Measurements from ENCODE around the gene ZNF587B.
A peak's percentile ranks its signal among the peaks of the same experiment; 100 is the strongest.
"Not testable (repeated sequence)": the region's sequence is repeated elsewhere in the genome, so short reads cannot be mapped to it uniquely, and the experiment has no call there.

Gene ZNF587B

DNA sequence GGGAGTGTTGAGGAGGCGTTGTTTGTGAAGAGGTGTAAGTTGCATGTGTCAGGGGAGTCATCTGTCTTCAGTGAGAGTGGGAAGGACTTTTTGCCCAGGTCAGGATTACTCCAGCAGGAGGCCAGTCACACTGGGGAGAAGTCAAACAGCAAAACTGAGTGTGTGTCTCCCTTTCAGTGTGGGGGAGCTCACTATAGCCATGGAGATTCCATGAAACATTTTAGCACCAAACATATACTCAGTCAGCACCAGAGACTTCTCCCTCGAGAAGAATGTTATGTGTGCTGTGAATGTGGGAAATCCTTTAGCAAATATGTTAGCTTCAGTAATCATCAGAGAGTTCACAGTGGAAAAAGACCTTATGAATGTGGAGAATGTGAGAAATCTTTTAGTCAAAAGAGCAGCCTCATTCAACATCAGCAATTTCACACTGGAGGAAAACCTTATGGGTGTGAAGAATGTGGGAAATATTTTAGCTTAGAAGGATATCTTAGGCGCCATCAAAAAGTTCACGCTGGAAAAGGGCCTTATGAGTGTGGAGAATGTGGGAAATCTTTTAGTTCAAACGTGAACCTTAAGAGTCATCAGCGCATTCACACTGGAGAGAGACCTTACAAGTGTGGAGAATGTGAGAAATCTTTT lies 11.1 kb downstream of the ZNF587B start:
- H3K27me3 ChIP-seq (ENCODE audit: insufficient read depth, low read depth): no peaks in the 10 kb centered on the region
- no peak overlapping the region for H3K4me3 ChIP-seq (IDR thresholded peaks at IDR 0.05; ENCODE audit: insufficient read depth, low read depth, low read length)
- no peak overlapping the region for H3K4me2 ChIP-seq
- peaks cover 13% of the 10 kb centered on the region; the same call in 1 of the 2 replicates for H3K36me3 ChIP-seq (ENCODE audit: insufficient read depth)
- peaks cover 29% of the 10 kb centered on the region; the same call in 1 of the 2 replicates for H3K79me2 ChIP-seq (ENCODE audit: insufficient read depth, low read depth)
- TF ChIP-seq, protein P1, sequence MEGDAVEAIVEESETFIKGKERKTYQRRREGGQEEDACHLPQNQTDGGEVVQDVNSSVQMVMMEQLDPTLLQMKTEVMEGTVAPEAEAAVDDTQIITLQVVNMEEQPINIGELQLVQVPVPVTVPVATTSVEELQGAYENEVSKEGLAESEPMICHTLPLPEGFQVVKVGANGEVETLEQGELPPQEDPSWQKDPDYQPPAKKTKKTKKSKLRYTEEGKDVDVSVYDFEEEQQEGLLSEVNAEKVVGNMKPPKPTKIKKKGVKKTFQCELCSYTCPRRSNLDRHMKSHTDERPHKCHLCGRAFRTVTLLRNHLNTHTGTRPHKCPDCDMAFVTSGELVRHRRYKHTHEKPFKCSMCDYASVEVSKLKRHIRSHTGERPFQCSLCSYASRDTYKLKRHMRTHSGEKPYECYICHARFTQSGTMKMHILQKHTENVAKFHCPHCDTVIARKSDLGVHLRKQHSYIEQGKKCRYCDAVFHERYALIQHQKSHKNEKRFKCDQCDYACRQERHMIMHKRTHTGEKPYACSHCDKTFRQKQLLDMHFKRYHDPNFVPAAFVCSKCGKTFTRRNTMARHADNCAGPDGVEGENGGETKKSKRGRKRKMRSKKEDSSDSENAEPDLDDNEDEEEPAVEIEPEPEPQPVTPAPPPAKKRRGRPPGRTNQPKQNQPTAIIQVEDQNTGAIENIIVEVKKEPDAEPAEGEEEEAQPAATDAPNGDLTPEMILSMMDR (conservative IDR thresholded peaks at IDR 0.05; ENCODE audit: low read depth, low read length): no peak
- no peak overlapping the region for H2AFZ ChIP-seq (ENCODE audit: low read depth)
- no peak overlapping the region for H3K9ac ChIP-seq
- no peaks in the 10 kb centered on the region for H4K20me1 ChIP-seq (ENCODE audit: insufficient read depth)
- H3K27ac ChIP-seq: no peak overlapping the region
- peaks cover 5% of the 10 kb centered on the region for H3K4me1 ChIP-seq (ENCODE audit: low read depth, poor library complexity, severe bottlenecking)

DNA sequence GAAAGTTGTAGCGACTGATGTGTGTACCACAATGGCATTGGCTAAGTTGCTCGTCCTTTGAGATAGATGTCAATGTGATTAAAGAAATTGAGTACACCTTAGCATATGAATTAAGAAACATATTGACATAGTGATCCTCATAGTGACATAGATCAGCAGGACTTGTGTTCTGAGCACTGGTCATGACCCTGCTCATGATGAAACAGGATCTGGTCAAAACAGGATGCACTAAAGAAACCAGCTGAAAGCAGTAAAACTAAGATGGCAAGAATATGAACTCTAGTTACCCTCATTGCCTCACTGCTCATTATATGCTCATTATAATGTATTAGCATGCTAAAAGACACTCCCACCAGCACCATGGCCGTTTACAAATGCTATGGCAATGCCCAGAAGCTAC lies 17.1 kb downstream of the ZNF587B start:
- not testable (repeated sequence) for H3K27ac ChIP-seq; H3K4me1 ChIP-seq (ENCODE audit: low read depth, poor library complexity, severe bottlenecking); H3K27me3 ChIP-seq (ENCODE audit: insufficient read depth, low read depth); H3K4me2 ChIP-seq; H4K20me1 ChIP-seq (ENCODE audit: insufficient read depth); H3K9ac ChIP-seq; H3K4me3 ChIP-seq (IDR thresholded peaks at IDR 0.05; ENCODE audit: insufficient read depth, low read depth, low read length); H3K36me3 ChIP-seq (ENCODE audit: insufficient read depth); H2AFZ ChIP-seq (ENCODE audit: low read depth)
- peaks cover 25% of the 10 kb centered on the region for H3K79me2 ChIP-seq (ENCODE audit: insufficient read depth, low read depth)

DNA sequence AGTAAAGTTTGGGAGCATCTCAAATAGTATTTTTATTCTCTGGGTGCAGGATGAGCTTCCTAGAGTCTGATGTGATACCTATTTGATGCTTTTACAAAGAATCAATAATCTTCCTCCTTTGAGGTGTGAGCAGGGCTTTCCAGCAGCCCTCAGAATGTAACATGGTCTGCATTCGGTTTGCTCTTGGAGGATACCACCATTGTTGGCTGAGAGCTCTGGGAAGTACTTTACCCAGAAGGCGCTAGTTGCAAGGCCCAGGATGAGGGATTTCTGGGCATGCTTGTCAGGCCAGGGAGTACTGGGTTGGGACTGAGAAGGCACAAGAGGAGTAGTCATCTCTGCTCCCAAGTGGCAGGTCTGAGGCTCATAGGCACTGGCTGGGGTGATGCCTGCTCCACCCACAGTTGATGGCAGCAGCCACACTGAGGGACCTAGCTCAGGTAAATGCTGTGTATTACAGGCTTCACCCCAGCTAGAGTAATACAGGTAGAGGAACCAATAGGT lies 19.1 kb downstream of the ZNF587B start:
- H3K27me3 ChIP-seq (ENCODE audit: insufficient read depth, low read depth); H3K4me2 ChIP-seq; H3K4me1 ChIP-seq (ENCODE audit: low read depth, poor library complexity, severe bottlenecking); H4K20me1 ChIP-seq (ENCODE audit: insufficient read depth); H3K36me3 ChIP-seq (ENCODE audit: insufficient read depth); H3K4me3 ChIP-seq (IDR thresholded peaks at IDR 0.05; ENCODE audit: insufficient read depth, low read depth, low read length): not testable (repeated sequence)
- H3K79me2 ChIP-seq (ENCODE audit: insufficient read depth, low read depth): peaks cover 31% of the 10 kb centered on the region
- H2AFZ ChIP-seq (ENCODE audit: low read depth): peak overlapping the region; percentile 53; the same call in 1 of the 2 replicates
- peak overlapping the region; percentile 88; the same call in 1 of the 2 replicates for H3K9ac ChIP-seq
- peak overlapping the region; percentile 61; the same call in 1 of the 2 replicates for H3K27ac ChIP-seq

DNA sequence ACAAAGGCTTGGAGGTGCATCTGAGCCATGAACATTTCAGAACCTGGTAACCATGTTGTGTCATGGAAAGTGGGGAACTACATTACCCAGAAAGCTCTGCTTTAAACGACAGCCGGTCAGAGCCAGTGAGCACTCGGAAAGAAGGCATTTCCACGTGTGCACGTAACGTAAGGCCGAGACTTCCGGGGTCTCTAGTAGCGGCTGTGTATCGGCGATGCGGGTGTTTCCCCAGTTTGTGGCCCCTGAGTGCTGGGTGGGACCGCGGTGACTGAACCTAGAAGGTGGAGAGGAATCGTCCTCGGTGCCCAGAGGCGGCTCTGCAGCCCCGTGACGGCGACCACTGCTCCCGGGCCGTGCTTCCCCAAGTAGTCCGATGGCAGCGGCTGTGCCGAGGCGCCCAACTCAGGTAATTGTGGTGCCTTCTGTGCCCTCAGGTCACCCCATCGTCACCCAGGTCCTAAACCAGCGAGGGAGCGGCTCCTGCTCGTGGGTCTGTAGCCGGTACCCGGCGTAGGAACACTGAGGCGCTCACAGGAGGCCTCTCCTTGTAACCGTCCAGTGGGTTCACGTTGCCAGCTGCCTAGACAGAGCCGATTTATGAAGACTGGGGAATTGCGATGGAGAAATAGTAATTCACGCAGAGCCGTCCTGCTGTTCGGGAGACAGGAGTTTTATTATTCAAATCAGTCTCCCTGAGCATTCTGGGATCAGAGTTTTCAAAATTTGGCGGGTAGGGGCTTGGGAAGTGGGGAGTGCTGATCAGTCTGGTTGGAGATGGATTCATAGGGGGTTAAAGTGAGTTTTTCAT lies 19.8 kb downstream of the ZNF587B start, which contains the start of gene ZNF587:
ZNF587 (plus strand) TSS at position 194 of the 808 bp plus-strand sequence; CDS start at position 374, 180 bp downstream.
- peak within 1 kb of the TSS; percentile 61 for H3K27ac ChIP-seq
- H3K27me3 ChIP-seq (ENCODE audit: insufficient read depth, low read depth); H4K20me1 ChIP-seq (ENCODE audit: insufficient read depth); H3K4me1 ChIP-seq (ENCODE audit: low read depth, poor library complexity, severe bottlenecking); H3K36me3 ChIP-seq (ENCODE audit: insufficient read depth): not testable (repeated sequence)
- peak within 1 kb of the TSS; percentile 53; the same call in 1 of the 2 replicates for H2AFZ ChIP-seq (ENCODE audit: low read depth)
- peak within 1 kb of the TSS; percentile 88 for H3K9ac ChIP-seq
- H3K79me2 ChIP-seq (ENCODE audit: insufficient read depth, low read depth): peaks cover 31% of the 10 kb centered on the region
- peak within 1 kb of the TSS; percentile 91 for H3K4me2 ChIP-seq
- peak within 1 kb of the TSS; percentile 50 for H3K4me3 ChIP-seq (IDR thresholded peaks at IDR 0.05; ENCODE audit: insufficient read depth, low read depth, low read length)

DNA sequence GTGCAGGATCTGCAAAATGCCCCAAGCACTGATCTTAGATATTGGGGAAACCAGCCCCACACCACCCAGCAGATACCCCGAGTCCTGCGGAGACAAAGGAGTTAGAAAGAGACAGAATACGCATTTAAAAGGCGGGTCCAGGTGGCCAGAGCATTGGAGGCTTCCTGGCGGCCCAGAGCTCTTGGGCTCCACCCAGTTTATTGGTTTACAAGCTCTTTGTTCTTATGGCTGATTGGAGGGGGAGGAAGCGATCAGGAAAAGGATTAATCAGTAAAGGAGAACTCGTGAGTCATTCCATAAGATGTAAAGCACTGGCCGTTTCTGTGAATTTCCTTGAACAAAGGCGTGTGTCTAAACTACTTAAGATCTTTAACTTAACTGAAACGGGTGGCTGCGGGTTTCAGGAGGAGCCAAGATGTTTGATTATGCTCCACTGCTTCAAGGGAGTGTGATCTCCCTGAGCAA lies 20.5 kb downstream of the ZNF587B start:
- Histone ChIP-seq H3K36me3 (ENCODE audit: insufficient read depth) (no peaks in the 10 kb centered on the region; the same call in 1 of the 2 replicates), H4K20me1 (ENCODE audit: insufficient read depth) (no peaks in the 10 kb centered on the region; the same call in 1 of the 2 replicates), H3K79me2 (ENCODE audit: insufficient read depth, low read depth) (peaks cover 24% of the 10 kb centered on the region), H3K4me1 (ENCODE audit: low read depth, poor library complexity, severe bottlenecking) (peaks cover 7% of the 10 kb centered on the region), H3K4me3 (IDR thresholded peaks at IDR 0.05; ENCODE audit: insufficient read depth, low read depth, low read length) (peak overlapping the region; percentile 50), H2AFZ (ENCODE audit: low read depth) (no peak overlapping the region), H3K27me3 (ENCODE audit: insufficient read depth, low read depth) (no peaks in the 10 kb centered on the region), H3K4me2 (peak overlapping the region; percentile 91), H3K27ac (peak overlapping the region; percentile 61; the same call in 1 of the 2 replicates), H3K9ac (peak overlapping the region; percentile 88; the same call in 1 of the 2 replicates)
- TF ChIP-seq, protein P1 (conservative IDR thresholded peaks at IDR 0.05; ENCODE audit: low read depth, low read length): no peak

DNA sequence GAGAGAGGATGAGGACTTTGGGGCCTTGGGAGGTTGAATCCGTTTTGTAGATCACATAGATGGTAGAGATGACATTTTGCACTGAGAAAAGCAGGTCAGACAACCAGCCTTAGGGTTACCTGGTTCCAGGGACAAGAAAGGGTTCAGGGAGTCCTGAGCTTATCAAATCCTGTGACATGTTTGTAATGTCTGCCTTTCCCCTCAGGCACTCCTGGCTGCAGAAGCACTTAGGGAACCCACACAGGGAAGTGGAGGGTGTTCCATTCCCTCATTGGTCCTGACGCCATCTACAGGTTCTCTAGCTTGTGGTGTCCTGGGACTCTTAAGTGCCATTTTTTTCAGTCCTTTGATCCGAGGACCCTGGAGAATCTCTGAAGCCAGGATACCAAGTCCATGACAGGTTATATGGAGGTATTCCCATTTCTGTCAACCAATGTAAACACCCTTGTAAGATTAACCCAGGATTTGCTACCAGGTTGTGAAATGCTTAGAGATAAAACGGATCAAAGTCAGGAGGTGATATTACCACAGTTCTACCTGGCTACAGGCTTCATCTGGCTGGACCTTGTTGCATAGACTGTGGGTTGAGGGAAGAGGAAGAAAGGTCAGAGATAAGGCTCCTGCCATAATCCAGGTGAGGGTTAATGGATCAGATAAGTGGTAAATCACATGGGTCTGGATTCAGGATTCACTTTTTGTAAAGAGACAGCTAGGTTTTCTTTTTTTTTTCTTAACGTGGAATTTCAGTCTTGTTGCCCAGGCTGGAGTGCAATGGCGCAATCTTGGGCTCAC lies 21.9 kb downstream of the ZNF587B start:
- H3K4me3 ChIP-seq (IDR thresholded peaks at IDR 0.05; ENCODE audit: insufficient read depth, low read depth, low read length); H3K9ac ChIP-seq; H3K4me2 ChIP-seq; H3K27me3 ChIP-seq (ENCODE audit: insufficient read depth, low read depth); H3K4me1 ChIP-seq (ENCODE audit: low read depth, poor library complexity, severe bottlenecking); H3K36me3 ChIP-seq (ENCODE audit: insufficient read depth); H4K20me1 ChIP-seq (ENCODE audit: insufficient read depth); H3K27ac ChIP-seq; H2AFZ ChIP-seq (ENCODE audit: low read depth): not testable (repeated sequence)
- H3K79me2 ChIP-seq (ENCODE audit: insufficient read depth, low read depth): peaks cover 23% of the 10 kb centered on the region

DNA sequence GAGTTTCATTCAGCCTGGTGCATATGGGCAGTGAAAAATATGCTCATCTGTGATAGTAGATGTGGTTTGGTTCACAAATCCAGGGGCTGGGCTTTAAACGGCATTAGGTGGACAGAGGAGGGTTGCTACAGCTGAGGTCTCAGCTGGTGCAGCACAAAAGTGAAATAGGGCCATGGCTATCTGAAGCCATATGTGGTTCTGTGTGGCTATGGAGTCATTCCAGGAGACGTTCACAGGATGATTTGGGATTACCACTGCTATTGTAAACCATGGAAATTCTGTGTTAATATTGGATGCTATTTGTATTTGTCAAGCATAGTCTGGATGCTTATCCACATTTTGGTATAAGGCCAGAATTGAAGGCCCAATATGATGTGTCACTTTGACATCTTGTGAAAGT lies 24.0 kb downstream of the ZNF587B start:
- H3K9ac ChIP-seq; H3K4me2 ChIP-seq; H3K27me3 ChIP-seq (ENCODE audit: insufficient read depth, low read depth); H3K4me1 ChIP-seq (ENCODE audit: low read depth, poor library complexity, severe bottlenecking); H3K27ac ChIP-seq; H2AFZ ChIP-seq (ENCODE audit: low read depth); H3K36me3 ChIP-seq (ENCODE audit: insufficient read depth); H3K4me3 ChIP-seq (IDR thresholded peaks at IDR 0.05; ENCODE audit: insufficient read depth, low read depth, low read length); H4K20me1 ChIP-seq (ENCODE audit: insufficient read depth): not testable (repeated sequence)
- peaks cover 23% of the 10 kb centered on the region for H3K79me2 ChIP-seq (ENCODE audit: insufficient read depth, low read depth)
